Stomach (tissue), 4 donors: ENCODE results near the gene TMEM178B.

Experiments
- EP300 ChIP-seq: sonication (generic); formaldehyde crosslinking; IDR thresholded peaks from one replicate; pipeline ENCODE4 v1.6.1; 2017; ENCODE audit warnings: antibody characterized with exemption
- POLR2A ChIP-seq, 4 donors: fragments of 450-650 bp; IDR thresholded peaks; one replicate each; pipeline ENCODE4 v1.6.1; 2016; ENCODE audit warnings: antibody characterized with exemption in 4 of 4, control low read depth in 2 of 4, mild to moderate bottlenecking in 1 of 4, moderate library complexity in 1 of 4
- POLR2AphosphoS5 ChIP-seq, 3 donors: sonication (generic); formaldehyde crosslinking; IDR thresholded peaks; one replicate each; pipeline ENCODE4 v1.6.1; 2016; ENCODE audit warnings: antibody characterized with exemption in 3 of 3
- TF ChIP-seq, protein P1 (sequence below), 7 experiments: fragments of 450-650 bp in 4 of 7; fragments of 200-600 bp in 3 of 7; sonication (generic) in 3 of 7; IDR thresholded peaks; one replicate each; pipeline ENCODE4 v1.5.1; 2016 to 2019; ENCODE audit warnings: antibody characterized with exemption in 7 of 7, control low read depth in 2 of 7, mild to moderate bottlenecking in 1 of 7

DNA sequence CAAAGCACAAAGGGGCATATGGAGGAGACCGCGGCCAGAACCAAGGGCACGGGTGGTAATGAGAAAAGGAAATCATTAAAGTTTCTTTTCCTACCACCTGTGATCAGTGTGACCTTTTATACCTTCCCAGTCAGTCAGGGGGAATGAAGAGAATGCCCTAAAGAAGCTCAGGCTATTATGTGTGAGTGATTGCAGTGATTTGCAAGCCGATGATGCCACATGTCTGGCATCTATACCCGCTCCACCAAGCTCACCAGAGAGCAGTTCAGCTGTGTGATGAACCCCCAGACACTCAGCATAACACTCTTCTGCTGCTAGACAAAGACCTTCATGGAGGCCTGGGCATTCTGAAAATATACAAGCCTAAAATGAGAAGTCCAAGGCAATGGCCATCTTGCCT is 371.1 kb downstream of the TMEM178B start:
- TF ChIP-seq, protein P1, sequence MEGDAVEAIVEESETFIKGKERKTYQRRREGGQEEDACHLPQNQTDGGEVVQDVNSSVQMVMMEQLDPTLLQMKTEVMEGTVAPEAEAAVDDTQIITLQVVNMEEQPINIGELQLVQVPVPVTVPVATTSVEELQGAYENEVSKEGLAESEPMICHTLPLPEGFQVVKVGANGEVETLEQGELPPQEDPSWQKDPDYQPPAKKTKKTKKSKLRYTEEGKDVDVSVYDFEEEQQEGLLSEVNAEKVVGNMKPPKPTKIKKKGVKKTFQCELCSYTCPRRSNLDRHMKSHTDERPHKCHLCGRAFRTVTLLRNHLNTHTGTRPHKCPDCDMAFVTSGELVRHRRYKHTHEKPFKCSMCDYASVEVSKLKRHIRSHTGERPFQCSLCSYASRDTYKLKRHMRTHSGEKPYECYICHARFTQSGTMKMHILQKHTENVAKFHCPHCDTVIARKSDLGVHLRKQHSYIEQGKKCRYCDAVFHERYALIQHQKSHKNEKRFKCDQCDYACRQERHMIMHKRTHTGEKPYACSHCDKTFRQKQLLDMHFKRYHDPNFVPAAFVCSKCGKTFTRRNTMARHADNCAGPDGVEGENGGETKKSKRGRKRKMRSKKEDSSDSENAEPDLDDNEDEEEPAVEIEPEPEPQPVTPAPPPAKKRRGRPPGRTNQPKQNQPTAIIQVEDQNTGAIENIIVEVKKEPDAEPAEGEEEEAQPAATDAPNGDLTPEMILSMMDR (IDR thresholded peaks at IDR 0.05), result no peak
- no peak for TF ChIP-seq POLR2AphosphoS5 (IDR thresholded peaks at IDR 0.05)
- TF ChIP-seq POLR2A (IDR thresholded peaks at IDR 0.05), result no peak
- no peak for TF ChIP-seq EP300
